Measurements from ENCODE around the gene TICRR.
A peak's percentile ranks its signal among the peaks of the same experiment; 100 is the strongest.

TICRR gene

DNA sequence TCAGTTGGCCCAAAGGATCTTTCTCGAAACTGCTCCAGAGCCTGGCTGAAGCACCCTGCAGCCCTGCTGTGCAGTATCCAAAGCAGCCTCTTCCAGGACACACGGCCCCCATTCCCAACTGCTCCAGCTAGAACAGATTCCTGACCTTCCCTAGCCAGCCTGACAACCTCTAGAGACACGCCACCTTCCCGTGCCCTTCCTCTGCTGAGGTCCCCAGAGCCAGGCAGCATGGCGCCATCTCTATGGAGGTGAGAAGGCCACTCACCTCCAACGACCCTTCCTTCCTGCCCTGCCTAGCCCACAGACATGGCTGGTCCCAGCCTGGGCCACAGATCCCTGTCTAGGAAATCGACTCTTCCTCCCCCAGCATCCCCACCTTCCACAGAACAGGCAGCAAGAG lies 76.9 kb downstream of the TICRR start:
- no peak overlapping the region for H3K4me3 ChIP-seq (ENCODE audit: low read depth, low read length)

DNA sequence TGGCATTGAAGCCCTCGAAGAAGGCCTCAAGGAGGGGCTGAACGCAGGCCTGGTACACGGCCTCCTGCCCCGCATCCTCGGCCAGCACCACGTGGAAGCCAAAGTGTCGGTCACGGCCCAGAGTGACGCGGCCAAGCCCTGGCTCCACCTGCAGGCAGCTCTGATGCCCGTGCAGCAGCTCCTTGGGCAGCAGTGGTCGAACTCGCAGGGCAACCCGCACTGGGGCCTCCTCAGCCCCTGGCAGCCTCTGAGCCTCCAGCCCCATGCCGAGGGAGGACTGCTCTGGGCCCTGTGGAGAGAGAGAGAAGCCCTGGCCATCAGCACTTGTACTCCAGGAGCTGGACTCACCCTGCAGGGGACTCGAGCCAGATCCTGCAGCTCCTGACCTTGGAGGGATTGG lies 77.4 kb downstream of the TICRR start:
- H3K4me3 ChIP-seq (ENCODE audit: low read depth, low read length): no peak overlapping the region

DNA sequence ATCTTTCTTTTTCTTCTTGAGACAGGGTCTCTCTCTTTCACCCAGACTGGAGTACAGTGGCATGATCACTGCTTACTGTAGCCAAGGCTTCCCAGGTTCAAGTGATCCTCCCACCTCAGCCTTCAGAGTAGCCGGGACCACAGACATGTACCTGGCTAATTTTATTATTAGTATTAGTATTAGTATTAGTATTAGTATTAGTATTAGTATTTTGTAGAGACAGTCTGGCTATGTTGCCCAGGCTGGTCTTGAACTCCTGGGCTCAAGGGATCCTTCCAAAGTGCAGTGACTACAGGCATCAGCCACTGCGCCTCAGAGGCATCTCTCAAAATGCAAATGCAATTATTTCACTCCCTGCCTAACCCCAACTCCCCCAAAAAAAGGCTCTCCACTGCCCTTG lies 78.3 kb downstream of the TICRR start:
- no peak overlapping the region for H3K4me3 ChIP-seq (ENCODE audit: low read depth, low read length)

- peak overlapping the region; percentile 76 for H3K4me3 ChIP-seq (ENCODE audit: low read depth, low read length)
Observed at GRCh38 chr15:89654301-89654761, 79.1 kb downstream of the TICRR start.

GRCh38 chr15:89654847-89655805 lies 79.9 kb downstream of the TICRR start, which contains the start of gene KIF7:
KIF7 (minus strand) TSS chr15:89655467; CDS start chr15:89652930, 2,537 bp downstream.
- H3K4me3 ChIP-seq (ENCODE audit: low read depth, low read length): peak within 1 kb of the TSS; percentile 76

DNA sequence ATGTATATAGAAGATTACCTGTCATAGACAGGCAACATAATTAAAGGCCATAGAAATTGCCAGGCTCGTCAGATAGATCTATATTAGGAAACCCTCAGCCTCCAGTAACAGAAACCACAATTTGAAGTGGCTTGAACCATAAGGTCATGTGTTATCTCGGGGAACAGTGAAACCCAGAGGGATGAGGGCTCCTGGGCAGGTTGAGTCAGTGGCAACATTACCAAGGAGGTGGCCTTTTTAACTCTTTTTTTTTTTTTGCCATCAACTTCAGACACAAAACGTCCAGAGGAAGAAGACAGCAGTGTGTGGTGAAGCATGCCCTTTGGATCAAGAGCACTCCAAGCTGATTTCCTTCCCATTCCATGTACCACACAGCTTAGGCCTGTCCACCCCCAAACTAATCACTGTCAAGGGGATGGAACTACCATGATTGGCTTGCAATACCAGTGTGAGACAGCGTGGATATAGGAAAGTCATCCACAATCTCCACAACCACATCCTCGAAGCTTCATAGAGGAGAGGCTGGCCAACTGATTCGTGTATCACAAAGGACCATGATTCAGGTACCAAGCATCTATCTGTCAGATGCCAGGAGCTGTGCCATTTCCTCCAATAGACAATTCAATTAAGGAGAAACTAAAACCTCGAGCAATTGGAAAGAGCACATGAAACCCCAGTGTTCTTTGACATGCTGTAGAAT lies 81.0 kb downstream of the TICRR start:
- no peak overlapping the region for H3K4me3 ChIP-seq (ENCODE audit: low read depth, low read length)

GRCh38 chr15:89657686-89658200 lies 82.5 kb downstream of the TICRR start:
- no peak overlapping the region for H3K4me3 ChIP-seq (ENCODE audit: low read depth, low read length)

DNA sequence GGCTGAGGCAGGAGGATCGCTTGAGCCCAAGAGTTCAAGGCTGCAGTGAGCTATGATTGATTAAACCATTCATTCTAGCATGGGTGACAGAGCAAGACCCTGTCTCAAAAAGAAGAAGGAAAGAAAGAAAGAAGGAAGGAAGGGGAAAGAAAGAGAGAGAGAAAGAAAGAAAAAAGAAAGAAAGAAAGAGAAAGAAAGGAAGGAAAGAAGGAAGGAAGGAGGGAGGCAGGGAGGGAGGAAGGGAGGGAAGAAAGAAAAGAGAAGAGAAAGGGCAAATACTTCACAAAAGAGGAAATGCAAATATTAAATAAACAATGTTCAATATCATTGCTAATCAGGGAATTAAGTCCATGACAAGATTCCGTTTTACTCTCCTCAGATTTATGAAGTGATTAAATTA lies 84.0 kb downstream of the TICRR start:
- H3K4me3 ChIP-seq (ENCODE audit: low read depth, low read length): no peak overlapping the region

DNA sequence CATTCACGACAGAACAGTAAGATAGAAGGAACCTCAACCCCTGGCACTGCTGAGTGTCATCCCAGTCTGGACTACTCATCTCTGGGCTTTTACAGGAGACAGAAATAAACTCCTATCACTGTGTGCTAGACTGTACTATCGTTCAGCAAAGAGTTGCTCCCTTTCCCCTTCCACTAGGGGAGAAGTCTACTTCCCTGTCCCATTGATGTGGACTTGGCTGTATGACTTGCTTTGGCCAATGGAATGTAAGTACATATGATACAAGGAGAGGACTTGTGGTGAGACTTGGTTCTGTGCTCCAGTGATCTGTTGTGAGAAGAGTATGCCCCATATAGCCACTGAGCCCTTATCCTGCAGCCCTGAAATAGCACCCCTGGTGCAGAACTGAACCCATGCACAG lies 85.3 kb downstream of the TICRR start:
- no peak overlapping the region for H3K4me3 ChIP-seq (ENCODE audit: low read depth, low read length)

GRCh38 chr15:89662893-89663626 lies 87.8 kb downstream of the TICRR start:
- no peak overlapping the region for H3K4me3 ChIP-seq (ENCODE audit: low read depth, low read length)

DNA sequence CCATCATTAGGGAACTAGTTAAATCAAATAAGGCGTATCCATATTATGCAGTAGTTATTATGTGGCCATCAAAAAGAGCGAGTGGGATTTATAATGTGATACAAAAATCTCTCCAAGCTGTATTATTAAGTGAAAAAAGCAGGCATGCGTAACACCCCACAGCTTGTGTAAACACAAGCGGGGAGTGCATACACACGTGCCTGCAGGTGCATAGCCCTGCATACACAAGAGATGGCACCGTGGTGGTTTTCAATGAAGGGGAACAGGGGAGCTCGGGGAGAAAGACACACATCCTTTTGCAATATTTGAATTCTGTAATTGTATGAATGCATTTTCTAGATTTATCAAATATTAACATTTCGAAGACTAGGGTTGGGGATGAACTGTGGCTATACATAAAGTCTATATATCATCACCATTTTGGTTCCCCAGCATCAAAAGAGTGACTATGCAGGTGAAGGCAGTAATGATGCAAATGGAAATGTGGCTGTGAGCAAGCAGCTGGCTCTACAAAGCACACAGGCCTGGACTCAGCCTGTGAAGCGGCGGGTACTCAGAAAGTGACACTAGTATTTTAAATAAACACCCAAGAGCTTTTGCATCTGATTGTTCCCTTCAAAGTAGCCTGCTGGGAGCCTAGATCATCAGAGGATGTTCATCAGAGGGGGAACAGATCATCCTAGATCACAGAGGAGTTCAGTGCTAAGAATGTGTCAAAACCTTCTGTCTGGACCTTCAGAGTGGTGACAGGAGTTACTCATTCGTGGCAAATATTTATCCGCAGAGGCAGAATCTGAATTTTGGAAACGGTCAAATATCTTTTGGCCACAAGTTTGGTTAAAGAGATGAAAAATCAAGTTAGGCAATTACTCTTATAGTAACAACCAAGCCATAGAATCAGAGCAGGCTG lies 89.4 kb downstream of the TICRR start:
- H3K4me3 ChIP-seq (ENCODE audit: low read depth, low read length): no peak overlapping the region

DNA sequence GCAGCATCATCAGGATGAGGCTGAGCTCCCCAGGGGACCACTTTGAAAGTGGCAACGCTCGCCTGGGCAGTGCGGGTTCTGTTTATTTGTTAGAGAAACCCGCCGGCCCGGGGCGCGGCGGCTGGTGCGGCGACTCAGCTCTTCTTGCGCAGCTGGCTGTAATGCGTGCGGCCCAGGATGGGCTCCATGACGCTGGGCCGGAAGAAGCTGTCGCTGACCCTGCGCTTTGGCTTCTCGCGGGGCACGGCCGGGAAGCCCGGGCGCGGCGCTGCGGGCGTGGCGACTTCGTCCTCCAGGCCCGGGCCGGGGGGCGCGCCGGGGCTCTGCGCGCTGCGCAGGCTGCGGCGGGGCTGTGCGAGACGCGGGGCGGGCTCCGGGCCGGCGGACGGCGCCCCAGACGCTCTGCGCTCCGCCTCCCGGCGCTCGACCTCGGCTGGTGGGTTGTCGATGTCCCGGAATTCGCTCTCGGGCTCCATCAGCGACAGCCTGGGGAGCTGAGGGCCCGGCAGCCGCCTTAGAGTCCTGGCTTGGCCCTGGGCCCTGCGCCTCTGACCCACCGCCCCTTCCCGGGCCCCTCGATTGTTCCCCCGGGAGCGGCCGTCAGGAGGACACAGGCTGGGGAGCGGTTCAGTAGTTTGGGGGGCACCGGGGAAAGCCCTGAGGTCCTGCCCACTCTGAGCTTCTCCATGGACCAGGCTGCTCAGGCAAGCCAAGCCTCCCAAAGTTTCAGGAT lies 90.3 kb downstream of the TICRR start:
- H3K4me3 ChIP-seq (ENCODE audit: low read depth, low read length): peak overlapping the region; percentile 14

DNA sequence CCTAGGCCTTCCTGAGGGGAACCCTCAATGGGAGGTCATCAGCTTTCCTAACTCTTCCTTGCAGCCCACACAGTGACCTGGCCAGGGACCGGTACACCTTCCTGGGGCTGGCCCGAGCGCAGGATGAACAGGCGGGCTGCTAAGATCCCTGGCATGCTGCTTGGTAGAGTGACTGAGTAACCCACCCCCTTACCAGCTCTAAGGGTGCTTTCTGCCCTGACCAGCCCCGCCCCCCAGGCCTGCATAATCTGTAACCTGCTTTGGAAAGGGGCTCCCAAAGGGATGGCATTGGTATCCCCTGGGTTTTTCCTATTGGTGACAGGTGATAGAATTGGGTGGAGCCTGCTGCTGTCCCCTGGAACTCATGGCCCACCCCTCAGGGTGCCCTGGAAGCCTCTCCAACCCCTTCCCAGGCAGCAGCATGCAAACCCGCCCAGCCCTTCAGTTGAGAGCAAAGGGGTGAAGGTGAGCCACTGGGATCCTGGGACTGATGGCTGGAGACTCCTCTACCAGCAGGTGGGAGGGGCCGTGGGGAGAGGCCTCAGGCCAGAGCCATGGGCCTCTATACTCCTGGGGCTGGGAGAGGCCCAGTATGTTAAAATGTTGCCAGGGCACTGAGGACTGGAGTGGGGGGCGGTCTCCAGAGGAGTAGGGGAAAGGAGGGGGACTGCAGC lies 91.1 kb downstream of the TICRR start:
- H3K4me3 ChIP-seq (ENCODE audit: low read depth, low read length): no peak overlapping the region

DNA sequence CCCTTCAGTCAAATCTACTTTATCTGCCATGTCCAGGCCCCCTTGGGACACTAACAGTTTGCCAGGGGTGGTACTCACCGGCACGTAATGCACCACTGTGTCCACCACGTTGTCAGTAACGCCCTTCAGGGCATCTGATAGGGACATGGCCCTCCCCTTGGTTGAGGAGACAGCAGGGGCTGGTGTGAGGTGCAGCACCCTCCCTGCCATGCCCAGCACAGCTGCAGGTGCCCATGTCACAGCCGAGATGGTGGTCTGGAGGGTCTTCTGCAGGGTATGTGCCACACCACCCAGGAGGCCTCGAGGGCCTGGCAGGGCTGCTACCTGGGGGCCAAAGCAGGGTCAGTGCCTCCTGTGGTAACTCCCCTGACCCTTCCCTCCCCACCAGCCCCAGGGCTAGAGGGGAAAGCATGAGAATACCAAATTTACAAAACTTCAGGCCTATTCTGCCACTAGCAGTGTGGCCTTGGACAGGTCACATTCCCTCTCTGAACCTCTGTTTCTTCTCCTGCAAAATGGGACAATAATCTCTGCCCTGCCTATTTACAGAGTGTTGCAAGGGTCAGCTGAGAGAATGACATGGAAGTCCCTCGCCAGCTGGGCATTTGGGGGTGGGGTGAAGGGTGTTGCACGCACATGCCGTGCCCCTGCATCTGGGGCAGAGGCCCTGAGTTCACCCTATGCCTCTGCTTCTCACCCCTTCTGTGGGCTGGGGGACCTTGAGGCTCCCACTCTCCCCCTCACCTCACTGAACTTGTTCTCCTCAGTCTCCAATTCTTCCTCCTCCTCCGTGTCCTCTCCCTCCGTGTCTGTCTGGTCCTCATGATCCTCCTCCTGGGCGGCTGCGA lies 91.8 kb downstream of the TICRR start:
- no peak overlapping the region for H3K4me3 ChIP-seq (ENCODE audit: low read depth, low read length)

DNA sequence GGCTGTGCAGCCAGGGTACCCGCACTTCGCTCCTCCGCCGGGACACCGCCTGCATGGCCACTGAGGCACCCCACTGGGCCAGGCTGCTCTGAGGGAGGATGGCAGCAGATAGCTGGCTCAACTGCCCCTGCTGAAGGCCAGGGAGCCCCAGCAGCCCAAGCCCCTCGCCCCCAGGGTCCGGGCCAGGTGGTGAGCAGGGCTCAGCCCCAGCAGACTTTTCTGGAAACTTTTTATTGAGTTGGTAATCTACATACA lies 92.4 kb downstream of the TICRR start:
- H3K4me3 ChIP-seq (ENCODE audit: low read depth, low read length): no peak overlapping the region

DNA sequence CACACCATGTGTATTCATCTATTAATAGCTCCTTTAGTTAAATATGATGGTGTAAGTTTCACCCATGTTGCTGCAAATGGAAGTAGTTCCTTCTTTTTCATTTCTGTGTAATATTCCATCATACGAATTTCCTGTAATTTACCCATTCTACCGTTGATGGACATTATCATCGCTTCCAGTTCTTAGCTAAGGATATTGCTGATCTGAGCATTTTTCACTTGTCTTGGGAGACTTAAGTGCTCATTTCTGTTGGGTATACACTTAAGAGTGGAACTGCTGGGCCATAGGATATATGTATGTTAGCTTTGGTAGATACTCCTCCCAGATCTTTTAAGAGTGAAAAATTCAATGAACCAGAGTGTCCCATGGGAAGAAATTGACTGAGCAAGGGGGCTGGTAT lies 92.9 kb downstream of the TICRR start:
- no peak overlapping the region for H3K4me3 ChIP-seq (ENCODE audit: low read depth, low read length)

DNA sequence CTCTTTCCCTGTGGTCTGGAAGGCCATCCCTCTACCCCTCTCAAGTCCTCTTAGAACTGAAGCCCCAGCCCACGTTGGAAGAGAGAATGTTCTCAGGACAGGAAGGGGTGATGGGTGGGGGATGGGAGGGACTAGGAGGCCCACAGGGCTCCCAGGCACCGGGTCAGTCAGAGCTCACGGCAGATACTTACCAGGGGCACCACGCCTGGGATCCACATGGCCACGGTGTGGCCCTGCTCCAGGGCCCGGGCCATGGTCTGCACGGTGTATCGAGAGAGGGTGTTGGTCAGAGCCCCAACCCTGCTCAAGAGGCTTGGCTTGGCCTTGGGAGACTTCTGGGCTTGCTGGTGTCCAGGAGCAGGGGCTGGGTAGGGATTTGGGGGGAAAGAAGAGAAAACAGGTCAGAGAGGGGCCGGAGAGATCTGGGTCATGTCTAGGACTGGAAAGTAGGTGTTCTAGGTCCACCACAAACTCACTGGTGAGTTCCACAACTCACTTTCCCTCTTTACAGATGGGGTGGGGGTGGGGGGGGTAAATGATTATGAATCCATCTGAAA lies 94.1 kb downstream of the TICRR start:
- H3K4me3 ChIP-seq (ENCODE audit: low read depth, low read length): no peak overlapping the region

GRCh38 chr15:89669941-89670340 lies 94.7 kb downstream of the TICRR start:
- no peak overlapping the region for H3K4me3 ChIP-seq (ENCODE audit: low read depth, low read length)
